Esophagus (tissue), 2 donors: ENCODE measurements around the gene P2RY6. TPM values are rescaled to one million over a fixed set of nuclear protein-coding genes. Genes with fewer than 3 reads are reported as not detected.
"Not testable (repeated sequence)": the region's sequence is repeated elsewhere in the genome, so short reads cannot be mapped to it uniquely, and the experiment has no call there.

Source experiments
- H3K27ac ChIP-seq, 2 donors: one replicate each; pipeline ENCODE4 v1.5.1; 2013; ENCODE audit warnings: low read depth in 2 of 2, mild to moderate bottlenecking in 2 of 2, inconsistent platforms in 1 of 2, low read length in 1 of 2, moderate library complexity in 1 of 2
- H3K27me3 ChIP-seq, 2 donors: one replicate each; pipeline ENCODE4 v1.6.1; 2013; ENCODE audit warnings: low read length in 2 of 2, control low read depth in 1 of 2, mild to moderate bottlenecking in 1 of 2; ENCODE audit not compliant: insufficient read depth in 2 of 2, control insufficient read depth in 1 of 2
- H3K36me3 ChIP-seq, 2 donors: one replicate each; pipeline ENCODE4 v1.6.1; 2013; ENCODE audit warnings: low read length in 1 of 2; ENCODE audit not compliant: control insufficient read depth in 2 of 2, insufficient read depth in 2 of 2
- H3K4me1 ChIP-seq, 2 donors: one replicate each; pipeline ENCODE4 v1.6.1; 2013; ENCODE audit warnings: low read length in 1 of 2; ENCODE audit not compliant: control insufficient read depth in 2 of 2, insufficient read depth in 2 of 2
- H3K4me3 ChIP-seq, 2 donors: one replicate each; pipeline ENCODE4 v1.5.1; 2013; ENCODE audit warnings: low read length in 2 of 2, mild to moderate bottlenecking in 2 of 2, low read depth in 1 of 2, moderate library complexity in 1 of 2
- H3K9me3 ChIP-seq, 2 donors: one replicate each; pipeline ENCODE4 v1.6.1; 2013; ENCODE audit warnings: mild to moderate bottlenecking in 2 of 2, low read depth in 1 of 2, low read length in 1 of 2, moderate library complexity in 1 of 2; ENCODE audit not compliant: control insufficient read depth in 2 of 2, insufficient read depth in 1 of 2
- WGBS, 2 donors: extraction: QIAGEN DNeasy Blood & Tissue Kit; methylation state at CpG; one replicate each; pipeline ENCODE4 v1.1.7; 2013; 5-methylcytosine and 5-hydroxymethylcytosine counted together
- polyA plus RNA-seq, 2 donors: library from polyadenylated mRNA; stranded (reverse); fragments of 200-250 nt; gene quantifications; one replicate each; pipeline ENCODE4 v1.2.3, GENCODE V29; 2013
- donor health status: healthy with polysubstance abuse.
- donor health status: Bipolar disorder and iron deficiency.

P2RY6 gene
- polyA plus RNA-seq, 2 donors = 0.71 to 1.7 TPM

DNA sequence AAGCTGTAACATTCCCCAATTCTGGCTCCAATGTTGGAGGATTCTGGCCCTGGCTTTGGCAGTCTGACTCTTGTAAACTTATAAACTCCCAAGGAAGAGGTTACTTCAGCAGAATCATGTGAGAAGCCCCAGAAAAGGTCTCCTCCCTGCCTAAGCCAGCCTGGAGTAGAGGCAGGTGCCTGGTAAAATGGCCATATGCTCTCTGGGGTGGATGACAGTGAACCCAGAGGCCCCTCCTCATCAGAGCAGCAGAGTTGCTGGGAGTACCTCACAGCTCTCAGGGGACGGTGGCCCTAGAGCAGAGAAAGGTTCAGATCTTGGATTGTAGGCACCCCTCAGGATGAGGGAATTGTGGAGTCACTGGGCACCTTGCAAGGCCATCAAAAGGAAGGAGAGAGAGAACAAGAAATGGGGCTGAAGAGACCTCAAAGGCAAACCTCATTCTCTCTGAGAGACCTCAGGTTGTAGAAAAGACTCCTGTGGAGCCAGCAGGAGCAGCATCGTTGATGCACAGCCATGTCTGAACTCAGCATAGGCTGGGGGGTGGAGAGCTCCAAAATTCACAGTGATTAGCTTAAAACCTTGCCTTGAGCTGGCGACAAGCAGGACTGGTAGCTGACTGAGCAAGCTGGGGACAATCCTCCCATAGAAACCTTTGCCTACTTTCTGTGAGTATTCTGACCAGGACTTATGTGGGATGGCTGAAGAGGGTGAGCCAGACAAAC, 4.9 kb upstream of the P2RY6 start:
- WGBS, 2 donors = 80 to 82% methylated on average over 3 of the region's 3 CpGs

GRCh38 chr11:73267906-73268540, 4.1 kb upstream of the P2RY6 start:
- whole genome bisulfite sequencing, 2 donors = 93% methylated on average over 8 of the region's 8 CpGs
- Histone ChIP-seq H3K4me3 (no peak overlapping the region), H3K9me3 (no peaks in the 10 kb centered on the region), H3K4me1 (peaks cover 2 to 8% of the 10 kb centered on the region in 2 donors), H3K27me3 (peaks cover 0 to 13% of the 10 kb centered on the region in 2 donors), H3K36me3 (no peaks in the 10 kb centered on the region), H3K27ac (no peak overlapping the region)

More for the DNA sequence above, 4.9 kb upstream of the P2RY6 start:
- Histone ChIP-seq H3K27me3 (peaks cover 0 to 13% of the 10 kb centered on the region in 2 donors), H3K27ac (no peak overlapping the region), H3K4me3 (no peak overlapping the region), H3K4me1 (peaks cover 2 to 8% of the 10 kb centered on the region in 2 donors), H3K36me3 (no peaks in the 10 kb centered on the region), H3K9me3 (no peaks in the 10 kb centered on the region)

DNA sequence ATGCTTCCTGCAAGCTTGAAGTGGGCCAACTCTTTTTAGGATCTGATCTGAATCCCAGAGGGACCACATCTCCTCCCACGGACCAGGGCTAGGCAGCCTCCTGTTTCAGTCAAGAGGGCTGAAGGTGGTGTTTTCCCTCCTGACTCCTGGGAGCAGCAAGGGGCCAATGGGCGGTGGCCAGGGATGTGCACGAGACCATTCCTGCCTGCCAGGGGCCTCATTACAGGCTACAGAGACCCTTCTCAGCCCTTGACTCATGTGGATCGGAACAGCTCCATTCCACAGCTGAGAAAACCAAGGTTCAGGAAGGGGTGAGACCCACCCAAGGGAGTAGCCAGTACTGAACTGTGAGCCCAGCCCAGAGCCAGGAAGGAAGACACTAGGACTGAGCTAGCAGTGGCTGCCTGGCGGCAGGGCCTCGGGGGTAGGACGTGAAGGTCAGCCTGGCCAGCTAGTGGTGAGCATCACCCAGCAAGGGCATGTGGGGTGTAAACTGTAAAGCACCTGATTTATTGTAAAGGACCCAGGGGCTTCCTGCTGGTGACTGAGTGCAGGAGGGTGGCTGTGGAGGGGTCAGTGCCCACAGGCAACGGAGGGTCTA, 3.4 kb upstream of the P2RY6 start:
- peaks cover 2 to 8% of the 10 kb centered on the region in 2 donors for H3K4me1 ChIP-seq
- peaks cover 0 to 9% of the 10 kb centered on the region in 2 donors for H3K27me3 ChIP-seq
- H3K9me3 ChIP-seq = no peaks in the 10 kb centered on the region
- H3K36me3 ChIP-seq = no peaks in the 10 kb centered on the region
- no peak overlapping the region for H3K27ac ChIP-seq
- no peak overlapping the region for H3K4me3 ChIP-seq
- WGBS, 2 donors = 84 to 89% methylated on average over 8 of the region's 8 CpGs

GRCh38 chr11:73269459-73270015, 2.6 kb upstream of the P2RY6 start:
- Histone ChIP-seq H3K4me3 (no peak overlapping the region), H3K9me3 (no peaks in the 10 kb centered on the region), H3K4me1 (peaks cover 0 to 5% of the 10 kb centered on the region in 2 donors), H3K27me3 (peaks cover 0 to 4% of the 10 kb centered on the region in 2 donors), H3K27ac (no peak overlapping the region), H3K36me3 (no peaks in the 10 kb centered on the region)
- 57 to 62% methylated on average over 7 of the region's 7 CpGs for WGBS, 2 donors

GRCh38 chr11:73270016-73270854, 1.9 kb upstream of the P2RY6 start:
- Histone ChIP-seq H3K4me1 (peaks cover 0 to 8% of the 10 kb centered on the region in 2 donors), H3K27me3 (no peaks in the 10 kb centered on the region), H3K36me3 (no peaks in the 10 kb centered on the region), H3K9me3 (no peaks in the 10 kb centered on the region), H3K27ac (no peak overlapping the region), H3K4me3 (no peak overlapping the region)
- WGBS, 2 donors = 87 to 92% methylated on average over 7 of the region's 7 CpGs

- peaks cover 0 to 11% of the 10 kb centered on the region in 2 donors for H3K4me1 ChIP-seq
- WGBS, 2 donors = 82 to 88% methylated on average over 18 of the region's 18 CpGs
Observed at GRCh38 chr11:73270855-73271477, 1.2 kb upstream of the P2RY6 start.

DNA sequence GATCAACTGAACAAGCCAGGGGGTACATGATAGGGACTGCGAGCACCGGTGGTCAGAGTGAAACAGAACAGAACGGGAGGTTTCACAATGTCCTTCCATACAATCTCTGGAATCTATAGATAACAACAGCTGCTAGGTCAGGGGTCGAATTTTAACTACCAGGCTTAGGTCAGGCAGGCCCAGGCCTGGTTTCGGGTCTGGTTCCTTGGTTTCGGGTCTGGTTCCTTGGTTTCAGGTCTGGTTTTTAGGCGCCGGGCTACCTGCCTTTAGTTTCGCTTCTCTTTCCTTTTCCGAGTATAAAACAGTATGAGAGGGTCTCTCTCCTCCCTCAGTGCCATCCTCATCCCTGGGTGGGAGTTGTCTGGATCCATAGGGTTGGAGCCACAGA, 666 bp upstream of the P2RY6 start:
- not testable (repeated sequence) for H3K27me3 ChIP-seq, H3K9me3 ChIP-seq, H3K4me3 ChIP-seq, H3K27ac ChIP-seq, H3K36me3 ChIP-seq
- peaks cover 0 to 11% of the 10 kb centered on the region in 2 donors for H3K4me1 ChIP-seq
- WGBS, 2 donors = 80 to 87% methylated on average over 10 of the region's 10 CpGs

More at GRCh38 chr11:73270855-73271477, 1.2 kb upstream of the P2RY6 start:
- no peaks in the 10 kb centered on the region for H3K27me3 ChIP-seq
- no peak overlapping the region for H3K4me3 ChIP-seq
- no peak overlapping the region for H3K27ac ChIP-seq
- H3K36me3 ChIP-seq = no peaks in the 10 kb centered on the region
- H3K9me3 ChIP-seq = no peaks in the 10 kb centered on the region

GRCh38 chr11:73272680-73273038, 521 bp downstream of the P2RY6 start:
- Histone ChIP-seq H3K27ac (no peak overlapping the region), H3K4me1 (peaks cover 0 to 11% of the 10 kb centered on the region in 2 donors), H3K9me3 (no peaks in the 10 kb centered on the region), H3K4me3 (peak overlapping the region in 1 of 2 donors; percentile 2), H3K27me3 (no peaks in the 10 kb centered on the region), H3K36me3 (no peaks in the 10 kb centered on the region)
- WGBS, 2 donors = 91 to 92% methylated on average over 7 of the region's 7 CpGs
